Osteocyte (in vitro differentiated cells): ENCODE results near the gene R3HDM4. TPM values are rescaled to one million over a fixed set of nuclear protein-coding genes. Genes with fewer than 3 reads are reported as not detected.

Experiments used
- DNase-seq: peaks from one replicate; pipeline ENCODE4 v3.0.0; 2021; ENCODE audit warnings: mixed read lengths; ENCODE audit not compliant: unreplicated experiment; ENCODE audit errors: extremely low spot score
- H3K27ac Mint-ChIP-seq: one replicate; pipeline ENCODE4 v1.8.0; 2021; ENCODE audit warnings: mild to moderate bottlenecking, mixed read lengths; ENCODE audit not compliant: unreplicated experiment
- H3K27me3 Mint-ChIP-seq: one replicate; pipeline ENCODE4 v1.8.0; 2021; ENCODE audit warnings: mixed read lengths; ENCODE audit not compliant: unreplicated experiment
- H3K36me3 Mint-ChIP-seq: one replicate; pipeline ENCODE4 v1.8.0; 2021; ENCODE audit warnings: mixed read lengths; ENCODE audit not compliant: unreplicated experiment
- H3K4me1 Mint-ChIP-seq: one replicate; pipeline ENCODE4 v1.8.0; 2021; ENCODE audit warnings: mixed read lengths; ENCODE audit not compliant: unreplicated experiment
- H3K4me3 Mint-ChIP-seq: one replicate; pipeline ENCODE4 v1.8.0; 2021; ENCODE audit warnings: mild to moderate bottlenecking, moderate library complexity, mixed read lengths; ENCODE audit not compliant: unreplicated experiment
- H3K9me3 Mint-ChIP-seq: one replicate; pipeline ENCODE4 v1.8.0; 2021; ENCODE audit warnings: mixed read lengths; ENCODE audit not compliant: unreplicated experiment
- total RNA-seq: library from RNA; stranded (reverse); gene quantifications from 2 replicates; pipeline ENCODE4 v1.2.1, GENCODE V29; 2021
- TF ChIP-seq, protein P1 (sequence below): fragments of 200-600 bp; sonication (generic); IDR thresholded peaks from 2 replicates; pipeline ENCODE4 v1.5.0; 2021; ENCODE audit warnings: antibody characterized with exemption, mild to moderate bottlenecking, moderate library complexity

Gene R3HDM4
- total RNA-seq, 1 donor from 2014 or later, result 63.5 TPM

DNA sequence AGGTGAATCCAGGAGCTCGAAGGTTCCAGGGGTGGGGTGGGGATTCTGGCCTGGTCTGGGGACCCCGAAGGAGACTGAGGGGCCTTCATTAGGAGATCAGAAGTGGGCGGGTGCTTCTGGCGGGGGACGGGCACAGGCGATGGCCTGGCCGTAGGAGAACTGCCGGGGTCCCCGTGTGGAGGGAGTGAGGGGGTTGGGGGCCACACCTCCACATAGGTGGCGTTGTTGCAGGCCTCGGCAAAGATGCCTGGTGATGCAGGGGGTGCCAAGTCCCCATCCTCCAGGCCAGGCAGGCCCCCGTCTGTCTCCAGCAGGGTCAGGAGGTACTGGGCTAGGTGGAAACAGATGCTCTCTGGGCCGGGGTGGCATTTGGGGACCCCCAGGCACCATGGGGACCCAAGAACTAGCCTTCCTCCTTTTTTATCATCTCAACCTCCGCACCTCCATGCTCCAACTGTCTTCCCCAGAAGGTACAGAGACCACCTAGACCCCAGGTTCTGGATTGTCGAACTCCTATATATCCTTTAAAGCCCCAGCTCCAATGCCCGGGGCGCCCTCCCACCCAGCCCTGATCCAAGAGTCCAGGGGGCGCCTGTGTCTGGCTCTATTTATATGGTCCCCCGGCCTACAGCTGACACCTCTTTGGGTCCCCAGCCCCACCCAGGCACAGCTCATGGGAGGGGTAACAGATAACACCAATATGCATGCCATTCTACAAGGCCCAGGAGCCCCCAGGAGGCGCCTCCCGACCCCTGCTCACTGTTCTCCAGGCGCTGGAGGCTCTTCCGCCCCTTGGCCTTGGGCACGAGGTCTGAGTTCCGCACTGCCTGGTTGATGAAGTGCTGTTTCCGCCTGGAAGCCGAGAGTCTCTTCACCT is 11.6 kb downstream of the R3HDM4 start:
- H3K27ac Mint-ChIP-seq, result no peak overlapping the region
- peaks cover 14% of the 10 kb centered on the region for H3K36me3 Mint-ChIP-seq
- no peak for DNase-seq
- H3K4me3 Mint-ChIP-seq, result no peak overlapping the region
- TF ChIP-seq, protein P1, sequence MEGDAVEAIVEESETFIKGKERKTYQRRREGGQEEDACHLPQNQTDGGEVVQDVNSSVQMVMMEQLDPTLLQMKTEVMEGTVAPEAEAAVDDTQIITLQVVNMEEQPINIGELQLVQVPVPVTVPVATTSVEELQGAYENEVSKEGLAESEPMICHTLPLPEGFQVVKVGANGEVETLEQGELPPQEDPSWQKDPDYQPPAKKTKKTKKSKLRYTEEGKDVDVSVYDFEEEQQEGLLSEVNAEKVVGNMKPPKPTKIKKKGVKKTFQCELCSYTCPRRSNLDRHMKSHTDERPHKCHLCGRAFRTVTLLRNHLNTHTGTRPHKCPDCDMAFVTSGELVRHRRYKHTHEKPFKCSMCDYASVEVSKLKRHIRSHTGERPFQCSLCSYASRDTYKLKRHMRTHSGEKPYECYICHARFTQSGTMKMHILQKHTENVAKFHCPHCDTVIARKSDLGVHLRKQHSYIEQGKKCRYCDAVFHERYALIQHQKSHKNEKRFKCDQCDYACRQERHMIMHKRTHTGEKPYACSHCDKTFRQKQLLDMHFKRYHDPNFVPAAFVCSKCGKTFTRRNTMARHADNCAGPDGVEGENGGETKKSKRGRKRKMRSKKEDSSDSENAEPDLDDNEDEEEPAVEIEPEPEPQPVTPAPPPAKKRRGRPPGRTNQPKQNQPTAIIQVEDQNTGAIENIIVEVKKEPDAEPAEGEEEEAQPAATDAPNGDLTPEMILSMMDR, result no peak
- no peaks in the 10 kb centered on the region for H3K27me3 Mint-ChIP-seq
- no peaks in the 10 kb centered on the region for H3K9me3 Mint-ChIP-seq
- H3K4me1 Mint-ChIP-seq, result peaks cover 6% of the 10 kb centered on the region

DNA sequence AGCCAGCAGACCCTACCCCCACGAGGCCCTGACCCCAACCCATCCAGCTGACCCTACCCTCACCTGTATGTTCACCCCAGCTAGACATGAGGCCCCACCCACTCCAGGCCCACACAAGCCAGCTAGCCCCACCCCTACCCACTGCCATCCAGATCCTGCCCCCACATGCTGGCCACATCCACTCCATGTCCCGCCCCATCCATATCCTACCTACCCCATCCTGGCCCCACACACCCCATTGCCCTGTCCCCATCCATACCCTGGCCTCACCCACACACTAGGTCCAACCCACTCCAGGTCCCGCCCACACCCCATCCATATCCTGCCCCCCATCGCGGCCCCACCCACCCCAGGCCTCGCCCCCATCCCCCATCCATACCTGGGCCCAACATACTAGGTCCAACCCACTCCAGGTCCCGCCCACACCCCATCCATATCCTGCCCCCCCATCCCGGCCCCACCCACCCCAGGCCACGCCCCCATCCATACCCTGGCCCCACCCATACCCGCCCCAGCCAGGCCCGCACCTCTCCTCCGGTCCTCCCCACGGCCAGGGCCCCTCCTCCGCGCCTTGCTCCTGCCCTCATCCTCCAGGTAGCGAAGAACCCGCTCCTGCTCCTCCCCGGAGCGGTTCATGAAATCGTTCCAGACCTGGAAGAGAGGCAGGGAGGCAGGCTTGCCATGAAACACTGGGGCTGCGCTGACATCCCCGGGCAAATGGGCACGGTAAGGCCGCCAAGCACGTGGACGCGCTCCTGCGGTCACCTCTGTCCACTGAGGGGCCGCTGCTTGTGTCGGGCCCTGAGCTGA is 12.5 kb downstream of the R3HDM4 start:
- Mint-ChIP-seq H3K9me3 (no peaks in the 10 kb centered on the region), H3K4me1 (peaks cover 6% of the 10 kb centered on the region), H3K27me3 (no peaks in the 10 kb centered on the region), H3K4me3 (no peak overlapping the region), H3K27ac (no peak overlapping the region), H3K36me3 (peaks cover 14% of the 10 kb centered on the region)
- TF ChIP-seq, protein P1, result no peak
- DNase-seq, result no peak

DNA sequence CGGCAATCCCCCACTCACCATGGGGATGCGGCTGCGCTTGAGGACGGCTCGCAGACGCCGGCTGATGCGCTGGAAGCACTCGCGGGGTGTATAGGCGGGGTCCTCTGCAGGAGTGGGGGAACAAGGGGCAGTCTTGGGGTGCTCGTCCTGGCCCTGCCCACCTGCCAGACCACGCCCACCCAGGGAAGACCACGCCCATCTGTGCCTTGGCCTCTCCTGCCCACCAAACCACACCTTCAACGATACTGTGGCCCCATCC is 13.0 kb downstream of the R3HDM4 start:
- Mint-ChIP-seq H3K27me3 (no peaks in the 10 kb centered on the region), H3K4me1 (peaks cover 6% of the 10 kb centered on the region), H3K9me3 (no peaks in the 10 kb centered on the region), H3K4me3 (no peak overlapping the region), H3K27ac (no peak overlapping the region), H3K36me3 (peaks cover 14% of the 10 kb centered on the region)
- TF ChIP-seq, protein P1, result no peak
- DNase-seq, result no peak

DNA sequence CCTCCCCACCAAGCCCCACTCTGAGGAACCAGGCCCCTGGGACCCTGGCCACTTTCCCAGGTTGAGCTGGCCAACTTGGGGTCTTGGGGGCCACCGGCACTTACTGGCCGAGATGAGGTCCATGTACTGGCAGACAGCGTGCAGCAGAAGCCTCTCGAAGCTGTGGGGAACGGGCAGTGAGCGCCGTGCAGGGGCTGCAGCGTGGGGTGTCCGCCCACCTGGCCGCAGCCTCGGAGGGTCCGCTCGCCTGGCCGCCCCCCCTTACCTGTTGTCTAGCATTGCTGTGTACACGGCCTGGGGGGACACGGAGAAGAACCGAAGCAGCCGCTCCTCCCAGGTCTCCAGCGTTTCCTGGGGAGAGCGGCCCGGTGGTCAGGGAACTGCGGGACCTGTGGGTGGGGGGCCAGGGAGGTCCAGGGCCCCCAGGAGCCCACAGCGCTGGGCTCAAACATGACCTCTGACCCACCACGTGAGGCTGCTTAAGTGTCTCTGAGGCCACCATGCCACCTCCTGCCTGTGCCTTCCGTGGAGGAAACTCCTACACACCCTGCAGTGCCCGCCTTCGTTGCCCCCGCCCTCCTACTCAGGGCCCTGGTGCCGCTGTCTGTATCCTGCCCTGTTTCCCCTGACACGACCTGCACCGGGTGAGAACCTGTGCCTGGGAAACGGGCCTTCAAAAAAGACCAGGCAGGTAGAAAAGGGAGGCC is 13.5 kb downstream of the R3HDM4 start:
- Mint-ChIP-seq H3K4me1 (peaks cover 6% of the 10 kb centered on the region), H3K27me3 (no peaks in the 10 kb centered on the region)

More for the DNA sequence above, 13.5 kb downstream of the R3HDM4 start:
- Mint-ChIP-seq H3K36me3 (peaks cover 13% of the 10 kb centered on the region), H3K9me3 (no peaks in the 10 kb centered on the region), H3K4me3 (no peak overlapping the region), H3K27ac (no peak overlapping the region)
- no peak for DNase-seq
- TF ChIP-seq, protein P1, result no peak
